Astrocyte (in vitro differentiated cells and primary cell): ENCODE data around the gene LPAR2. TPM values are rescaled to one million over a fixed set of nuclear protein-coding genes. Genes with fewer than 3 reads are reported as not detected.

ENCODE experiments used
- DNase-seq: peaks from one replicate; pipeline ENCODE4 v3.0.0-alpha.2; 2010; ENCODE audit warnings: low read depth
- FAIRE-seq: peaks from 2 replicates; lab custom pipeline; 2011; peaks lifted over from hg19 to GRCh38; lab: Jason Lieb, UNC
- H2AFZ ChIP-seq: 2 replicates; pipeline ENCODE4 v1.6.0; 2012; ENCODE audit warnings: low read depth, low read length, inconsistent platforms
- H3K27ac ChIP-seq: 2 replicates; pipeline ENCODE4 v1.5.1; 2011; ENCODE audit warnings: low read depth, low read length, inconsistent platforms
- H3K27me3 ChIP-seq: 2 replicates; pipeline ENCODE4 v1.6.0; 2011; ENCODE audit warnings: low read length, inconsistent platforms; ENCODE audit not compliant: insufficient read depth
- H3K36me3 ChIP-seq: 2 replicates; pipeline ENCODE4 v1.5.1; 2011; ENCODE audit warnings: low read length, inconsistent platforms; ENCODE audit not compliant: insufficient read depth
- H3K4me1 ChIP-seq: 2 replicates; pipeline ENCODE4 v1.5.1; 2011; ENCODE audit warnings: low read length, inconsistent platforms; ENCODE audit not compliant: insufficient read depth
- H3K4me2 ChIP-seq: 2 replicates; pipeline ENCODE4 v1.6.0; 2012; ENCODE audit warnings: low read length, inconsistent platforms
- H3K4me3 ChIP-seq: 2 replicates; pipeline ENCODE4 v1.5.1; 2011; ENCODE audit warnings: low read depth, mild to moderate bottlenecking, low read length, inconsistent platforms; ENCODE audit not compliant: insufficient read depth
- H3K79me2 ChIP-seq: 2 replicates; pipeline ENCODE4 v1.6.0; 2012; ENCODE audit warnings: mild to moderate bottlenecking, low read length, inconsistent platforms; ENCODE audit not compliant: insufficient read depth
- H3K9ac ChIP-seq: 2 replicates; pipeline ENCODE4 v1.6.0; 2012; ENCODE audit warnings: mild to moderate bottlenecking, low read length, inconsistent platforms
- H3K9me3 ChIP-seq: 2 replicates; pipeline ENCODE4 v1.5.1; 2012; ENCODE audit warnings: low read depth, mild to moderate bottlenecking, low read length, inconsistent platforms; ENCODE audit not compliant: insufficient read depth
- H4K20me1 ChIP-seq: 2 replicates; pipeline ENCODE4 v1.6.0; 2012; ENCODE audit warnings: low read length, inconsistent platforms; ENCODE audit not compliant: insufficient read depth
- H3K27ac Mint-ChIP-seq: one replicate; pipeline ENCODE4 v1.8.0; 2021; ENCODE audit warnings: mild to moderate bottlenecking, mixed read lengths; ENCODE audit not compliant: unreplicated experiment
- H3K27me3 Mint-ChIP-seq: one replicate; pipeline ENCODE4 v1.8.0; 2021; ENCODE audit warnings: low read depth, mixed read lengths; ENCODE audit not compliant: unreplicated experiment
- H3K36me3 Mint-ChIP-seq: one replicate; pipeline ENCODE4 v1.8.0; 2021; ENCODE audit warnings: low read depth, mixed read lengths; ENCODE audit not compliant: unreplicated experiment
- H3K4me1 Mint-ChIP-seq: one replicate; pipeline ENCODE4 v1.8.0; 2021; ENCODE audit warnings: low read depth, mixed read lengths; ENCODE audit not compliant: unreplicated experiment
- H3K4me3 Mint-ChIP-seq: one replicate; pipeline ENCODE4 v1.8.0; 2021; ENCODE audit warnings: mild to moderate bottlenecking, moderate library complexity, mixed read lengths; ENCODE audit not compliant: unreplicated experiment
- H3K9me3 Mint-ChIP-seq: one replicate; pipeline ENCODE4 v1.8.0; 2021; ENCODE audit warnings: mild to moderate bottlenecking, mixed read lengths; ENCODE audit not compliant: unreplicated experiment
- CTCF ChIP-seq: IDR thresholded peaks from 2 replicates; pipeline ENCODE4 v1.5.1; 2011; ENCODE audit warnings: low read depth, mild to moderate bottlenecking, inconsistent platforms, low read length, moderate library complexity; ENCODE audit not compliant: insufficient read depth
- EZH2 ChIP-seq: IDR thresholded peaks from 2 replicates; pipeline ENCODE4 v1.6.1; 2012; ENCODE audit warnings: mild to moderate bottlenecking, low read length, inconsistent platforms; ENCODE audit not compliant: insufficient read depth
- total RNA-seq: library from RNA; stranded (reverse); gene quantifications from 2 replicates; pipeline ENCODE4 v1.2.1, GENCODE V29; 2021

The LPAR2 gene
- total RNA-seq, 1 donor from 2014 or later = 20.1 TPM

DNA sequence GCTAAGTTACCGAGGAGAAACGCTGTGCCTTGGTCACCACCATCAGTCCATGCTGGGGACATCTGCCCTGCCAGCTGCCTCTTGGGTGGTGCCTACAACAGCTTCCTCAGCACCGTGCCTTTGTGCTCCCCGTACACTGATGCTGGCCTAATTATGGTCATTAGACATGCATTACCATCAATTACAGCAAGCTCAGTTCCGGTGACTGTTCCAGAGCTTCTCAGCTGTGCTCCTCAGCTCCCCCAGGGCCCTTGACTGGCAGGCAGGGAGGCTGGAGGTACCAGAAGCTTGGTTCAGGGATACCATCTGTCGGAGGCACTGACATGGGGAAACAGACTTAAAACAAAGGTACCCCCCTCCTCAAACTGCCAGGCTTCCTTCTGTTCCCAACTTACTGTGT, 49.8 kb downstream of the LPAR2 start:
- no peaks in the 10 kb centered on the region for H4K20me1 ChIP-seq
- FAIRE-seq (no peak), DNase-seq (no peak)
- H3K4me2 ChIP-seq = no peak overlapping the region
- no peak overlapping the region for H3K27ac ChIP-seq
- Mint-ChIP-seq H3K4me3 (no peak overlapping the region), H3K27ac (no peak overlapping the region), H3K4me1 (no peaks in the 10 kb centered on the region), H3K36me3 (peaks cover 2% of the 10 kb centered on the region), H3K9me3 (no peaks in the 10 kb centered on the region), H3K27me3 (peaks cover 12% of the 10 kb centered on the region)
- no peaks in the 10 kb centered on the region for H3K4me1 ChIP-seq
- TF ChIP-seq EZH2 (no peak), CTCF (no peak)
- no peaks in the 10 kb centered on the region for H3K27me3 ChIP-seq
- H3K9ac ChIP-seq = no peak overlapping the region
- H3K36me3 ChIP-seq = no peaks in the 10 kb centered on the region
- H3K79me2 ChIP-seq = no peaks in the 10 kb centered on the region
- no peak overlapping the region for H2AFZ ChIP-seq
- H3K4me3 ChIP-seq = no peak overlapping the region
- H3K9me3 ChIP-seq = no peaks in the 10 kb centered on the region

DNA sequence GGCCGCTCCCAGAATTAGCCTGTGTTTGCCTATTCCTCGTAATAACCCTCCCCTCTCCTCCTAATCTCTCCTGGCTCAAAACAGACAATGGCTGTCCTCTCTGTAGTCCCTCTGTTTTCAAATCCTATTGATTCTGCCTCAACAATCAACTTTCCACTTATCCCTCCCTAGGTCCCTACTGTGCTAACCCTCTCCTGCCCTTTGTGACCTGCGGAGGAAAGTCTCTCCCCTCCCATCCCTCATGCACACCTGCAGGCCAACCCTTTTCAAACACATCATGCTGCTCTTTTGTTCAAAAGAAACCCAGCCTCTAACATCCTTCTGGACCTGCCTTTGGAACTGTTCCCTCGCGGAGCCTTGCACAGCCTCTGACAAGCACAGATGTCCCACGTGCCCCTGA, 52.6 kb downstream of the LPAR2 start:
- Histone ChIP-seq H2AFZ (no peak overlapping the region), H3K9me3 (no peaks in the 10 kb centered on the region), H3K27ac (no peak overlapping the region), H3K4me1 (no peaks in the 10 kb centered on the region), H3K4me2 (no peak overlapping the region), H3K27me3 (no peaks in the 10 kb centered on the region), H3K4me3 (no peak overlapping the region), H3K79me2 (no peaks in the 10 kb centered on the region), H3K9ac (no peak overlapping the region), H3K36me3 (no peaks in the 10 kb centered on the region), H4K20me1 (no peaks in the 10 kb centered on the region)
- Mint-ChIP-seq H3K27ac (no peak overlapping the region), H3K4me1 (no peaks in the 10 kb centered on the region), H3K4me3 (no peak overlapping the region), H3K9me3 (no peaks in the 10 kb centered on the region), H3K36me3 (peaks cover 2% of the 10 kb centered on the region), H3K27me3 (peaks cover 3% of the 10 kb centered on the region)
- FAIRE-seq (no peak), DNase-seq (no peak)
- TF ChIP-seq EZH2 = no peak
- TF ChIP-seq CTCF = no peak

Other genes starting within 250 kb of the LPAR2 start
- gene GATAD2A, start 222.5 kb downstream of the LPAR2 start, total RNA-seq = 143 and 163 TPM in 2 replicates
- gene TSSK6, start 112.7 kb downstream of the LPAR2 start, total RNA-seq = 1.8 TPM in 2 replicates
- 311 and 347 TPM in 2 replicates for gene NDUFA13, start 112.0 kb downstream of the LPAR2 start, total RNA-seq
- 8.1 and 9.8 TPM in 2 replicates for gene YJEFN3, start 99.3 kb downstream of the LPAR2 start, total RNA-seq
- gene CILP2, start 90.0 kb downstream of the LPAR2 start, total RNA-seq = 3.9 and 6.0 TPM in 2 replicates
- 0.75 and 0.93 TPM in 2 replicates for gene PBX4, start 9.5 kb downstream of the LPAR2 start, total RNA-seq
- 30.7 and 32.4 TPM in 2 replicates for gene GMIP, start 15.4 kb upstream of the LPAR2 start, total RNA-seq
- 65.2 and 71.7 TPM in 2 replicates for gene ATP13A1, start 35.5 kb upstream of the LPAR2 start, total RNA-seq
- gene ZNF101, start 40.6 kb upstream of the LPAR2 start, total RNA-seq = 8.9 and 9.3 TPM in 2 replicates
- gene ZNF14, start 104.9 kb upstream of the LPAR2 start, total RNA-seq = 3.2 and 4.4 TPM in 2 replicates
- 12.3 and 12.9 TPM in 2 replicates for gene ZNF506, start 193.5 kb upstream of the LPAR2 start, total RNA-seq
- gene ZNF253, start 237.7 kb upstream of the LPAR2 start, total RNA-seq = 7.6 and 11.1 TPM in 2 replicates